Dendritic cell treated with granulocyte-macrophage colony-stimulating factor and Interleukin-4, amounts not matched to agents 40 ng/mL and 50 ng/mL, for 4 days (primary cell): ENCODE measurements around the gene ZNF117.
"Not testable (repeated sequence)": the region's sequence is repeated elsewhere in the genome, so short reads cannot be mapped to it uniquely, and the experiment has no call there.

Experiments used
- H3K27ac Mint-ChIP-seq: one replicate; pipeline ENCODE4 v1.8.0; 2022; ENCODE audit warnings: mild to moderate bottlenecking, mixed read lengths
- H3K27me3 Mint-ChIP-seq: one replicate; pipeline ENCODE4 v1.8.0; 2022; ENCODE audit warnings: mild to moderate bottlenecking, mixed read lengths
- H3K36me3 Mint-ChIP-seq: one replicate; pipeline ENCODE4 v1.8.0; 2022; ENCODE audit warnings: low read depth, mixed read lengths
- H3K4me1 Mint-ChIP-seq: one replicate; pipeline ENCODE4 v1.8.0; 2022; ENCODE audit warnings: low read depth, mixed read lengths
- H3K4me3 Mint-ChIP-seq: one replicate; pipeline ENCODE4 v1.8.0; 2022; ENCODE audit warnings: mild to moderate bottlenecking, moderate library complexity, mixed read lengths
- H3K9me3 Mint-ChIP-seq: one replicate; pipeline ENCODE4 v1.8.0; 2022; ENCODE audit warnings: mixed read lengths
- intact Hi-C: fragments of 100-400 bp; cut with micrococcal nuclease; formaldehyde crosslinking; loops from one replicate; pipeline ENCODE4 v1.15.0; 2022

The ZNF117 gene

DNA sequence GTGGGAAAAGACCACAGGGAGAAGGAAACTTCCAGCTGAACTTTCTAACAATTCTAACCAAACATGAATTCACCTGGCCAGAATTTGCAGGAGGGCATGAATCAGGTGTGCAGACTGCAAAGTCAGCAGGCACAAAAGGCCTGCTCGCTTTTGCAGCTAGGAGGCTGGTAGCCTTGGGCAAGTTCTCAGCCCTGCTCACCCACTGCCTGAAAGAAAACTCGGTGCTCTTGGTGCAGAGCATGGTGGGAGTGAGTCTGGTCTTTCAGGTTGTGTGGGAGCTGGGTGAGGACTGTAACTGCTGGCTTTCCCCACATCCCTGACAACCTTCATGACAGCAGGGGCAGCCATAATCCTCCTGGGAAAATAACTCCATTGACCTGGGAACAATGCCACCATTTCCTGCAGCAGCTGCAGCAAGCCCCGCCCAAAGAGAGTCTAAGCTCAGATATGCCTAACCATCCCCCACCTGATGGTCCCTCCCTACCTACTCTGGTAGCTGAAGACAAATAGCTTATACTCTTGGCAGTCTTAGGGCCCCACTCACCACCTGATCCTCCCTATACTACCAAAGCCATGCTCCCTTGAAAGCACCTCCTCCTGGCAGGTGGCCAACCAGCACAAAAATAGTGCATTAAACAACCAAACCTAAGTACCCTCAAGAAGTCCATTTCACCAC, 31.6 kb downstream of the ZNF117 start:
- H3K9me3 Mint-ChIP-seq = peaks cover 75% of the 10 kb centered on the region

DNA sequence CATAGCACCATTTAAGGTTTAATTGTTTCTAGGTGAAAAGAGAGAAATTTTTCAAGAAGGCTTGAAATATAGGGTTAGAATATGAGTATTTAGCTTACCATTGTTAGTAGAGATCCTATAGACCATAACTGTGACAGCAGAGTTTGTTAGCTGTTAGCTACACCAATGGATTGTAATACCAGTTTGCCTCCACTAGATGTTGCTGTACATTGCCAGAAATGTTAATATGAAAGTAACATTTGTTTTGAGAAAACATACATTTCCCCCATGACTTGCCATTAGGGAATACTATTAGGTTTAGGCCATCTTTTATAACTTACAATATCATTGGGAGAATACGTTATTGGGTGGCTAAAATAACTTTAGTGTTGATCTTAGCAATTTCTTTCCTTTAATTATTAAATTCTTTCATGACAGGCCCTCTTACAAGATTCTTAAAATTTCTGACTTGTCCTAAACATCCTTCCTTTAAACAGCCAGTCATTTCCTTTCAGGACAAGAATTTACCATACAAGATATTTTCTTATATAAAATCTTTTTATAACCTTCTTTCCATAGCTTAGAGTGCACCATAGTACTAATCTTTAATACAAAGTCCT, 39.5 kb downstream of the ZNF117 start:
- Mint-ChIP-seq H3K27me3 (peaks cover 43% of the 10 kb centered on the region), H3K9me3 (peaks cover 13% of the 10 kb centered on the region)
- intact Hi-C loops = loop anchor here (1.0 kb wide), 1 partner anchor 356 kb away; no protein-coding TSS in a partner anchor

More for the DNA sequence above, 31.6 kb downstream of the ZNF117 start:
- Mint-ChIP-seq H3K36me3 (no peaks in the 10 kb centered on the region), H3K4me1 (no peaks in the 10 kb centered on the region), H3K27me3 (no peaks in the 10 kb centered on the region), H3K27ac (no peak overlapping the region), H3K4me3 (no peak overlapping the region)
- intact Hi-C loops = no loop called here

DNA sequence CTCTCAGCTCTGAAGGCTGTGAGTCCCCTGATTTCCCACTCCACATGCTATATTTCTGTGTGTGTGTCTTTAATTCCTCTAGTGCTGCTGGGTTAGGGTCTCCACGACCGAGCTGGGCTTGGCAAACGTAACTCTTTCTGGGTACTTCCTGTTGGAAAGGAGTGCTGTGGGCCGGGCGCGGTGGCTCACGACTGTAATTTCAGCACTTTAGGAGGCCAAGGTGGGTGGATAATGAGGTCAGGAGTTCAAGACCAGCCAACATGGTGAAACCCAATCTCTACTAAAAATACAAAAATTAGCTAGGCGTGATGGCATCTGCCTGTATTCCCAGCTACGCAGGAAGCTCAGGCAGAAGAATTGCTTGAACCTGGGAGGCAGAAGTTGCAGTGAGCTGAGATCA, 40.2 kb downstream of the ZNF117 start:
- H3K9me3 Mint-ChIP-seq, H3K4me3 Mint-ChIP-seq, H3K27ac Mint-ChIP-seq, H3K36me3 Mint-ChIP-seq, H3K4me1 Mint-ChIP-seq: not testable (repeated sequence)
- H3K27me3 Mint-ChIP-seq = peaks cover 49% of the 10 kb centered on the region
- intact Hi-C loops = loop anchor here (1.0 kb wide), 1 partner anchor 357 kb away; no protein-coding TSS in a partner anchor

More for the DNA sequence above, 39.5 kb downstream of the ZNF117 start:
- Mint-ChIP-seq H3K4me1 (no peaks in the 10 kb centered on the region), H3K36me3 (no peaks in the 10 kb centered on the region), H3K4me3 (no peak overlapping the region), H3K27ac (no peak overlapping the region)

DNA sequence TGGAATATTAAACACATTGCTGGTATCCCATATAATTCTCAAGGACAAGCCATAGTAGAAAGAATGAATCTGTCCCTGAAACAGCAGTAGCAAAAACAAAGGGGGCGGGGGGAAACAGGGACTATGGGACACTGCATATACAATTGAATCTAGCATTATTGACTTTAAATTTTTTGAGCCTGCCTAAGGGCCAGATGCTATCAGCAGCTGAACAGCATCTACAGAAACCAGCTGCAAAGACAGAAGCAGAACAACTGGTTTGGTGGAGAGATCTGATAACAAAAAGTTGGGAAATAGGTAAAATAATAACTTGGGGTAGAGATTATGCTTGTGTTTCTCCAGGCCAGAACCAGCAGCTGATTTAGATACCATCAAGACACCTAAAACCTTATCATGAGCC, 42.1 kb downstream of the ZNF117 start:
- H3K4me3 Mint-ChIP-seq, H3K9me3 Mint-ChIP-seq, H3K4me1 Mint-ChIP-seq, H3K27ac Mint-ChIP-seq, intact Hi-C loops, H3K36me3 Mint-ChIP-seq: not testable (repeated sequence)
- peaks cover 64% of the 10 kb centered on the region for H3K27me3 Mint-ChIP-seq

DNA sequence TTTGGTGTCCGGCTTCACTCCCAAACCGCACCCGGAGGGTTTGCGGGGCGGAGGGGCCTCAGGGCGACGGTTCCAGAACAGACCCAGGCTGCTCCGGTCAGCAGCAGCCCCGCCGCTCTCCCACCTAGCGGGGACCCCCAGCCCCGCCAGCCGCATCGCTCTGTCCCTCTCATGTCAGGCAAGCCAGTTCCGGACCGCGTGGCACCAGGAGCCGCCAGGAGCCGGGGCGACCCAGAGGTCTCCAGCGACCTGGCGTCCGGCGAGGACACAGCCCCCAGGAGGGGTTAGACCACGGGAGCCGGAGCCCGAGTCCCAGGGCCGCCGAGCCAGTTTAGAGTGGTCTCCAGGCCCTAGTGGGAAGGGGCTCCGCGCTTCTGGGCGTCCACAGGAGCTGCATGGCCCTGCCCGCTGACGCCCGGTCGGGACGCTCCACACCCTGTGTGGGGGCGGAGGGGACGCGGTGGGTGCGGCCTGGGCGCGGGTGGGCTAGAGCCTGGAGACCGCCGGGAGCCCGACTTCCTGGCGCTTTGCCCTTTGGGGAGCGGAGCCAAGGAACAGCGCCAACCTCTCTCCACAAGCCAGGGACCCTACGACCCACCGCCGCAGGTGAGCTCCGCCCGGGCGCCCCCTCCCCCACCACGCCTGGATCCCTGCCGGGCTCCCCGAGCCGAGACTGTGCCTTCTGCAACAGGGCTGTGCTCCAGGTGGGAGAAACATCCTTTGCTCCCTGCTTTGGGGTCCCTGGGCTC, 43.4 kb downstream of the ZNF117 start:
- Mint-ChIP-seq H3K36me3 (no peaks in the 10 kb centered on the region), H3K4me3 (no peak overlapping the region)
- intact Hi-C loops = no loop called here

DNA sequence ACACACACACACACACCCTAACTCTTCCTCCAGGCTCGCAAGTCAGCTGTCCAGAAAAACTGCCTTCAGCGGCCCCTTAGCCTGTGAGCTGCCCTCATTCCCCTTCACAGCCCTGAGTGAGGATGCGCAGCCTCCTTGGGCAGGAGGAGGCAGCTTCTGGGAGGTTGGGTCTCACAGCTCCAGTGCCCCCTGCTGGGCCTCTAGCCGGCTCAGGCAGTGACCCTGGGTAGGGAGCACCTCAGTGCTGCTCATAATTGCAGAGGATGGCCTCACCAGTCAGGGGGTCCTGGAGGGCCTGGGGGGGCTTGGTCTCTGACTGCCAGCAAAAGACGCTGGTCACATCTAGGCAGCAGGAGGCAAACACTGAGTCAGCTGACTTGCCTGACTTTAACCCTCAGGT, 44.1 kb downstream of the ZNF117 start:
- Mint-ChIP-seq H3K36me3 (no peaks in the 10 kb centered on the region), H3K27me3 (peaks cover 76% of the 10 kb centered on the region), H3K27ac (no peak overlapping the region), H3K4me3 (no peak overlapping the region), H3K4me1 (no peaks in the 10 kb centered on the region), H3K9me3 (no peaks in the 10 kb centered on the region)
- intact Hi-C loops = no loop called here

More for the DNA sequence above, 43.4 kb downstream of the ZNF117 start:
- Mint-ChIP-seq H3K27me3 (peaks cover 71% of the 10 kb centered on the region), H3K4me1 (no peaks in the 10 kb centered on the region), H3K9me3 (no peaks in the 10 kb centered on the region), H3K27ac (no peak overlapping the region)

DNA sequence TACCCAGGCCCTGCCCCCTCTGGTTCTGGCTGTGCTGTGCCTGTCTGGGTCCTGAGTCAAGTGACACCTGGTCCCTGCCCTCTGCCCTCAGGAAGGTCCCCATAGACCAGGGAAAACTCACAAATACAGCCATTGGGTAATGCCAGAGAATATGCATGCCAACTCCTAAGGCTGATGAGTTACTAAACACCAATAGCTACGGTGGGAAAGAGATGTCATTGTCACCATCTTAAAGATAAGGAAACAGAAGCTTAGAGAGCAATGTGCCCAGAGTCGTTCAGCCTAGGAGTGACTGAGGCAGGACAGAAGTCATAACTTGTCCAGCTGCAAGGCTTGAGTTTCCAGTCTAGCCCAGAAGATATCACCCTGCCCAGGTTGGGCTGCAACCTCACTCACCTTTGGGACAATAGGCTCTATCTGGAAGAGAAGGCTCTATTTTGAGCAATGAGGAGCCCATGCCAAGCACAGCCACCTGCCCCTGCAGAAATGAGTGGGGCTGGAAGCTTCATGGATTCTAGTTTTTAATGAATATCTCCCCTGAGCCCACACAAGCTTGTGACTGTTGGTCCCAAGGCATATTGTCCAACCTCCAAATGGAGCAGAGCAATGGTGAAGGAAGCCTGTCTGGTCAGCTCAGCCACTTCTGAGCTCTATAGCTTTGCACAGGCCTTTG, 45.2 kb downstream of the ZNF117 start:
- Mint-ChIP-seq H3K36me3 (no peaks in the 10 kb centered on the region), H3K4me3 (no peak overlapping the region), H3K27me3 (peaks cover 73% of the 10 kb centered on the region), H3K4me1 (no peaks in the 10 kb centered on the region), H3K9me3 (no peaks in the 10 kb centered on the region), H3K27ac (no peak overlapping the region)
- intact Hi-C loops = no loop called here

DNA sequence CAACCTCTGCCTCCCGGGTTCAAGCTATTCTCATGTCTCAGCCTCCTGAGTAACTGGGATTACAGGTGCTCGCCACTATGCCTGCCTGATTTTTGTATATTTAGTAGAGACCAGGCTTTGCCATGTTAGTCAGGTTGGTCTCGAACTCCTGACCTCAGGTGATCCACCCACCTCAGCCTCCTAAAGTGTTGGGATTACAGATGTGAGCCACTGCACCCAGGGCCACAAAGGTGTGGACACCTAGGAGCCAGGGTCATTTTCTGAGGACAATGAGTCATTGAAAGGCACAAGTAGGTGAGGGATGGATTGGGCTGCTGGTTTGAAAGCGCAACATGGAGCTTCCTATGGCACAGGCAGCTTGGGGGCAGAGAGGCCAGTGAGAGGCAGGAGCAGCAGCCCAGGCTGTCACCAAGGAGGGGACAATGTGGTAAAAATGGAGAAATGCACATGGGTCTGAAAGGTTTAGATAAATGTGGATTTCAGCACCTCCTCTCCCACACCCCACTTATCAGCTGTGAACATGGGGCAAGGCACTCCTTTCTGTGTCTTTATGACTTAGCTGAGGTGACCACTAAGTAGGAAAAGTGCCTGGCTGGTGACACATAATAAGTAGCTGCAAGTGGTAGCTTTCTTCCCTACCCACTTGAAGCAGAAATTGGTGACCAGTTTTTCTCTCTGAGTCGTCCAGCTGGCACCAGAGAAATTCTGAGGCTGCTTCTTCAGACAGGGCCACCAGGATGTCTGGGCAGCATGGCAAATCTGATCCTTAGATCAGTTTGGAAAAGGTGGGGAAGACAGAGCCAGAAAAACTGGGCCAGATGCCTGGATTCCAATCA, 46.0 kb downstream of the ZNF117 start:
- peaks cover 68% of the 10 kb centered on the region for H3K27me3 Mint-ChIP-seq
- H3K36me3 Mint-ChIP-seq, H3K4me3 Mint-ChIP-seq, H3K27ac Mint-ChIP-seq, H3K9me3 Mint-ChIP-seq, intact Hi-C loops, H3K4me1 Mint-ChIP-seq: not testable (repeated sequence)

DNA sequence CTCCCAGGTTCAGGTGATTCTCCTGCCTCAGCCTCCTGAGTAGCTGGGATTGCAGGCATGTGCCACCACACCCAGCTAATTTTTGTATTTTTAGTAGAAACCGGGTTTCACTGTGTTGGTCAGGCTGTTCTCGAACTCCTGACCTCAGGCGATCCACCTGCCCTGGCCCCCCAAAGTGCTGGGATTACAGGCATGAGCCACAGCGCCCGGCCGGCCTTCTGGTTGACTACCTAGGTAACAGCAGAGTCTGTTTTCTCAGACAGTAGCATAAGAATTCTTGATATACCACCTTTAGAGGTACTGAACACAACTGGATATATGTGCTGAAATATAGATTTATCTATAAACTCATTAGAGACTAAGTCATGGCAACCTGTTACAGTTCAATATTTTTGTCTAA, 50.8 kb downstream of the ZNF117 start:
- H3K4me3 Mint-ChIP-seq, H3K4me1 Mint-ChIP-seq, intact Hi-C loops, H3K27ac Mint-ChIP-seq, H3K36me3 Mint-ChIP-seq: not testable (repeated sequence)
- peaks cover 23% of the 10 kb centered on the region for H3K27me3 Mint-ChIP-seq
- peaks cover 16% of the 10 kb centered on the region for H3K9me3 Mint-ChIP-seq

DNA sequence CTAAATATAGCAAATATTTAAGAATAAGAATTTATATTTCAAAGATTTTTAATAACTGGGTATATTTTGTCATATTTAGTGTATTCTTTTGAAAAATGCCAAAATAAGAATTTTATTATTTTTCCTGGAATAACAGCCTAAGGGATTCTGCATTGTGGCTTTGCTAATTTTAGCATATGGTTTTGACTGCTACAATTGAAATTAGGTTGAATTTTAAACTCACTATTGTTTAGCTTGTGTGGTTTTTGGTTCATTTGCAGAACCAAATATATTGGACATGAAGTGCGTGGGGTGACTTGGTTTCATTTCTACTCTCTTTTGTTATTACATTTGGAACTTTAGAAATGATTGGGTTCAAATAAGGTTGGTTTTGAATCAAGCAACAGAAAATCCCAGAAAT, 52.3 kb downstream of the ZNF117 start:
- intact Hi-C loops = loop anchor here (10.0 kb wide), 1 partner anchor 404 kb away; no protein-coding TSS in a partner anchor
- H3K27ac Mint-ChIP-seq = no peak overlapping the region
- no peaks in the 10 kb centered on the region for H3K4me1 Mint-ChIP-seq
- H3K27me3 Mint-ChIP-seq = peaks cover 14% of the 10 kb centered on the region
- H3K9me3 Mint-ChIP-seq = peaks cover 16% of the 10 kb centered on the region
- no peaks in the 10 kb centered on the region for H3K36me3 Mint-ChIP-seq
- no peak overlapping the region for H3K4me3 Mint-ChIP-seq

DNA sequence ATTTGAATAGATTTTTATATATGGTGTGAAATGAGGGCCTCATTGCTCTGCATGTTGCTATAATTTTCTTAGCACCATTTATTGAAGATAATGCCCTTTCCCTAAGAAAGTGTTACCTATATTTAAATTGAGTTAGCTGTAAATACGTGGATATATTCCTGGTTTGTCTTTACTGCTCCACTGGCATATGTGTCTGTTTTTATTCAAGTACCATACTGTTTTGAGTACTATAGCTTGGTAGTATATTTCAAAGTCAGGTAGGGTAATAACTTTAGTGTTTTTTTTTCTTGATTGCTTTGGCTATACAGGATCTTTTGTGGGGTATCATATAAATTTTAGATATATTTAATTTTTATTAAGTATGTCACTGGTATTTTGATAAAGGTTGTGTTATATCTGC, 56.4 kb downstream of the ZNF117 start:
- intact Hi-C loops = loop anchor here (10.0 kb wide), 1 partner anchor 400 kb away; no protein-coding TSS in a partner anchor
- H3K4me3 Mint-ChIP-seq = no peak overlapping the region
- peaks cover 6% of the 10 kb centered on the region for H3K36me3 Mint-ChIP-seq
- H3K4me1 Mint-ChIP-seq = no peaks in the 10 kb centered on the region
- peaks cover 16% of the 10 kb centered on the region for H3K9me3 Mint-ChIP-seq
- H3K27me3 Mint-ChIP-seq = no peaks in the 10 kb centered on the region
- no peak overlapping the region for H3K27ac Mint-ChIP-seq

DNA sequence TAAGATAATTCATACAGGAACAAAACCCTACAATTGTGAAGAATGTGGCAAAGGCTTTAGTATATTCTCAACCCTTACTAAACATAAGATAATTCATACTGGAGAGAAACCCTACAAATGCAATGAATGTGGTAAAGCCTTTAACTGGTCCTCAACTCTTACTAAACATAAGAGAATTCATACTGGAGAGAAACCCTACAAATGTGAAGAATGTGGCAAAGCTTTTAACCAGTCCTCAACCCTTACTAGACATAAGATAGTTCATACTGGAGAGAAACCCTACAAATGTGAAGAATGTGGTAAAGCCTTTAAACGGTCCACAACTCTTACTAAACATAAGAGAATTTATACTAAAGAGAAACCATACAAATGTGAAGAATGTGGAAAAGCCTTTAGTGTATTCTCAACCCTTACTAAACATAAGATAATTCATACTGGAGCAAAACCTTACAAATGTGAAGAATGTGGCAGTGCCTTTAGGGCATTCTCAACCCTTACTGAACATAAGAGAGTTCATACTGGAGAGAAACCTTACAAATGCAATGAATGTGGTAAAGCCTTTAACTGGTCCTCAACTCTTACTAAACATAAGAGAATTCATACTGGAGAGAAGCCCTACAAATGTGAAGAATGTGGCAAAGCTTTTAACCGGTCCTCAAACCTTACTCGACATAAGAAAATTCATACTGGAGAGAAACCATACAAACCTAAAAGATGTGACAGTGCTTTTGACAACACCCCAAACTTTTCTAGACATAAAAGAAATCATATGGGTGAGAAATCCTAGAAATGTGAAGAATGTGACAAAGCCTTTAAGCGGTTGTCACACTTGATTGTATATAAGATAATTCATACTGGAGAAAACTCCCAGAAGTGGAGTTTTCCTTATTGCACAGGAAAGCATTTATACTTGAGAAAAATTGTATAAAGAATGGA, 62.3 kb downstream of the ZNF117 start:
- H3K27me3 Mint-ChIP-seq, intact Hi-C loops, H3K27ac Mint-ChIP-seq, H3K4me1 Mint-ChIP-seq, H3K4me3 Mint-ChIP-seq: not testable (repeated sequence)
- peaks cover 59% of the 10 kb centered on the region for H3K36me3 Mint-ChIP-seq
- H3K9me3 Mint-ChIP-seq = peaks cover 53% of the 10 kb centered on the region
